ENCODE results near the gene ARSK.

ARSK gene

GRCh38 chr5:95646569-95647431 lies 91.9 kb downstream of the ARSK start, which contains the start of gene RFESD:
Gene RFESD (plus strand): TSS chr5:95646777. CDS start chr5:95652272, 5,495 bp downstream.
- peak within 1 kb of the TSS; percentile 86 for H2BK120ac ChIP-seq (ENCODE audit: low read depth, low read length)
- no peaks in the 10 kb centered on the region for H3K79me1 ChIP-seq (ENCODE audit: low read length)
- WGBS (ENCODE audit: extremely low coverage, insufficient coverage, low lambda C conversion rate) = no CpG with 5 or more reads among the region's 60 CpGs

GRCh38 chr5:95647886-95648860 lies 93.3 kb downstream of the ARSK start:
- no peak overlapping the region for H3K27ac ChIP-seq (ENCODE audit: low read depth, low read length)
- no peak overlapping the region for H3K4me3 ChIP-seq (ENCODE audit: low read length)
- H2BK5ac ChIP-seq (ENCODE audit: low read length) = no peak overlapping the region
- H3K9ac ChIP-seq (ENCODE audit: low read length) = no peak overlapping the region
- no peak overlapping the region for H3K56ac ChIP-seq (ENCODE audit: low read length)
- H3K4me1 ChIP-seq (ENCODE audit: control insufficient read depth, low read depth, low read length) = no peaks in the 10 kb centered on the region
- H3K4me2 ChIP-seq (ENCODE audit: low read length) = no peak overlapping the region
- H3K4ac ChIP-seq (ENCODE audit: low read depth, low read length) = no peak overlapping the region
- no peaks in the 10 kb centered on the region for H3K27me3 ChIP-seq (ENCODE audit: insufficient read depth, low read length, poor library complexity)
- DNase-seq = peak; percentile 84
- no peak overlapping the region for H4K8ac ChIP-seq (ENCODE audit: low read depth, low read length)
- H3K23ac ChIP-seq (ENCODE audit: low read length) = no peak overlapping the region
- no peak overlapping the region for H2AK5ac ChIP-seq (ENCODE audit: low read length)
- no CpG with 5 or more reads among the region's 12 CpGs for WGBS (ENCODE audit: extremely low coverage, insufficient coverage, low lambda C conversion rate)
- H4K5ac ChIP-seq (ENCODE audit: low read length) = no peak overlapping the region
- H3K18ac ChIP-seq (ENCODE audit: low read length) = no peak overlapping the region
- H3K36me3 ChIP-seq (ENCODE audit: control insufficient read depth, insufficient read depth, low read length) = no peaks in the 10 kb centered on the region
- H3K79me1 ChIP-seq (ENCODE audit: low read length) = no peaks in the 10 kb centered on the region
- H2BK15ac ChIP-seq (replicated peaks; ENCODE audit: low read depth) = no peak overlapping the region
- H3K79me2 ChIP-seq (ENCODE audit: control insufficient read depth, insufficient read depth, low read length) = no peaks in the 10 kb centered on the region
- no peak overlapping the region for H2BK120ac ChIP-seq (ENCODE audit: low read depth, low read length)

More at GRCh38 chr5:95646569-95647431, 91.9 kb downstream of the ARSK start, which contains the start of gene RFESD:
- Histone ChIP-seq H2BK5ac (ENCODE audit: low read length) (peak within 1 kb of the TSS; percentile 61), H3K4me1 (ENCODE audit: control insufficient read depth, low read depth, low read length) (no peaks in the 10 kb centered on the region), H4K5ac (ENCODE audit: low read length) (no peak within 1 kb of the TSS), H3K36me3 (ENCODE audit: control insufficient read depth, insufficient read depth, low read length) (no peaks in the 10 kb centered on the region), H3K18ac (ENCODE audit: low read length) (peak within 1 kb of the TSS; percentile 24), H3K79me2 (ENCODE audit: control insufficient read depth, insufficient read depth, low read length) (no peaks in the 10 kb centered on the region), H3K27me3 (ENCODE audit: insufficient read depth, low read length, poor library complexity) (no peaks in the 10 kb centered on the region), H2AK5ac (ENCODE audit: low read length) (no peak within 1 kb of the TSS), H3K56ac (ENCODE audit: low read length) (peak within 1 kb of the TSS; percentile 85), H3K4ac (ENCODE audit: low read depth, low read length) (peak within 1 kb of the TSS; percentile 97), H3K23ac (ENCODE audit: low read length) (peak within 1 kb of the TSS; percentile 70), H3K4me2 (ENCODE audit: low read length) (peak within 1 kb of the TSS; percentile 56), H3K27ac (ENCODE audit: low read depth, low read length) (peak within 1 kb of the TSS; percentile 86), H4K8ac (ENCODE audit: low read depth, low read length) (no peak within 1 kb of the TSS), H3K4me3 (ENCODE audit: low read length) (no peak within 1 kb of the TSS), H2BK15ac (replicated peaks; ENCODE audit: low read depth) (peak within 1 kb of the TSS; percentile 12), H3K9ac (ENCODE audit: low read length) (peak within 1 kb of the TSS; percentile 76)
- peak; percentile 99 for DNase-seq

- DNase-seq = no peak
- no peak overlapping the region for H3K9ac ChIP-seq (ENCODE audit: low read length)
These were observed 94.4 kb downstream of the ARSK start for GRCh38 chr5:95649274-95649673.

GRCh38 chr5:95649842-95650620 lies 95.1 kb downstream of the ARSK start:
- H2BK15ac ChIP-seq (replicated peaks; ENCODE audit: low read depth) = peak overlapping the region; percentile 74
- no peak overlapping the region for H2BK5ac ChIP-seq (ENCODE audit: low read length)
- no peaks in the 10 kb centered on the region for H3K79me1 ChIP-seq (ENCODE audit: low read length)
- H3K4me2 ChIP-seq (ENCODE audit: low read length) = no peak overlapping the region
- DNase-seq = no peak
- H3K4ac ChIP-seq (ENCODE audit: low read depth, low read length) = no peak overlapping the region
- H3K4me1 ChIP-seq (ENCODE audit: control insufficient read depth, low read depth, low read length) = no peaks in the 10 kb centered on the region
- H3K18ac ChIP-seq (ENCODE audit: low read length) = no peak overlapping the region
- no peaks in the 10 kb centered on the region for H3K36me3 ChIP-seq (ENCODE audit: control insufficient read depth, insufficient read depth, low read length)
- H3K9ac ChIP-seq (ENCODE audit: low read length) = no peak overlapping the region
- no peak overlapping the region for H4K5ac ChIP-seq (ENCODE audit: low read length)
- no peak overlapping the region for H4K8ac ChIP-seq (ENCODE audit: low read depth, low read length)
- no peak overlapping the region for H3K27ac ChIP-seq (ENCODE audit: low read depth, low read length)
- H3K23ac ChIP-seq (ENCODE audit: low read length) = no peak overlapping the region
- no peak overlapping the region for H3K4me3 ChIP-seq (ENCODE audit: low read length)
- H2AK5ac ChIP-seq (ENCODE audit: low read length) = no peak overlapping the region
- no peak overlapping the region for H2BK120ac ChIP-seq (ENCODE audit: low read depth, low read length)
- H3K56ac ChIP-seq (ENCODE audit: low read length) = no peak overlapping the region
- H3K27me3 ChIP-seq (ENCODE audit: insufficient read depth, low read length, poor library complexity) = no peaks in the 10 kb centered on the region
- H3K79me2 ChIP-seq (ENCODE audit: control insufficient read depth, insufficient read depth, low read length) = no peaks in the 10 kb centered on the region

More at GRCh38 chr5:95649274-95649673, 94.4 kb downstream of the ARSK start:
- H4K8ac ChIP-seq (ENCODE audit: low read depth, low read length) = no peak overlapping the region
- H2BK5ac ChIP-seq (ENCODE audit: low read length) = no peak overlapping the region
- H3K18ac ChIP-seq (ENCODE audit: low read length) = no peak overlapping the region
- no peak overlapping the region for H4K5ac ChIP-seq (ENCODE audit: low read length)
- H3K27ac ChIP-seq (ENCODE audit: low read depth, low read length) = no peak overlapping the region
- H3K23ac ChIP-seq (ENCODE audit: low read length) = no peak overlapping the region
- H2BK120ac ChIP-seq (ENCODE audit: low read depth, low read length) = no peak overlapping the region
- H3K4me2 ChIP-seq (ENCODE audit: low read length) = no peak overlapping the region
- no peak overlapping the region for H3K4ac ChIP-seq (ENCODE audit: low read depth, low read length)
- no peak overlapping the region for H2BK15ac ChIP-seq (replicated peaks; ENCODE audit: low read depth)
- H3K56ac ChIP-seq (ENCODE audit: low read length) = no peak overlapping the region
- H3K4me3 ChIP-seq (ENCODE audit: low read length) = no peak overlapping the region
- H3K36me3 ChIP-seq (ENCODE audit: control insufficient read depth, insufficient read depth, low read length) = no peaks in the 10 kb centered on the region
- no peaks in the 10 kb centered on the region for H3K27me3 ChIP-seq (ENCODE audit: insufficient read depth, low read length, poor library complexity)
- H3K79me1 ChIP-seq (ENCODE audit: low read length) = no peaks in the 10 kb centered on the region
- H2AK5ac ChIP-seq (ENCODE audit: low read length) = no peak overlapping the region
- no peaks in the 10 kb centered on the region for H3K4me1 ChIP-seq (ENCODE audit: control insufficient read depth, low read depth, low read length)
- no peaks in the 10 kb centered on the region for H3K79me2 ChIP-seq (ENCODE audit: control insufficient read depth, insufficient read depth, low read length)

- Histone ChIP-seq H2BK5ac (ENCODE audit: low read length) (no peak overlapping the region), H3K4ac (ENCODE audit: low read depth, low read length) (no peak overlapping the region), H3K27ac (ENCODE audit: low read depth, low read length) (no peak overlapping the region), H3K18ac (ENCODE audit: low read length) (no peak overlapping the region), H3K4me3 (ENCODE audit: low read length) (no peak overlapping the region), H2BK120ac (ENCODE audit: low read depth, low read length) (no peak overlapping the region), H3K4me2 (ENCODE audit: low read length) (no peak overlapping the region), H3K4me1 (ENCODE audit: control insufficient read depth, low read depth, low read length) (no peaks in the 10 kb centered on the region), H4K8ac (ENCODE audit: low read depth, low read length) (no peak overlapping the region), H4K5ac (ENCODE audit: low read length) (no peak overlapping the region), H2AK5ac (ENCODE audit: low read length) (no peak overlapping the region), H3K27me3 (ENCODE audit: insufficient read depth, low read length, poor library complexity) (no peaks in the 10 kb centered on the region), H3K9ac (ENCODE audit: low read length) (no peak overlapping the region), H3K79me2 (ENCODE audit: control insufficient read depth, insufficient read depth, low read length) (no peaks in the 10 kb centered on the region), H2BK15ac (replicated peaks; ENCODE audit: low read depth) (no peak overlapping the region), H3K23ac (ENCODE audit: low read length) (no peak overlapping the region), H3K56ac (ENCODE audit: low read length) (no peak overlapping the region), H3K36me3 (ENCODE audit: control insufficient read depth, insufficient read depth, low read length) (no peaks in the 10 kb centered on the region), H3K79me1 (ENCODE audit: low read length) (no peaks in the 10 kb centered on the region)
- WGBS (ENCODE audit: extremely low coverage, insufficient coverage, low lambda C conversion rate) = no CpG with 5 or more reads among the region's 1 CpG
- no peak for DNase-seq
These were observed 97.9 kb downstream of the ARSK start for GRCh38 chr5:95652849-95653248.

All from mesendoderm (in vitro differentiated cells).